OCI-M2 (cell line): ENCODE measurements around the gene PRRT1.
"Not testable (repeated sequence)": the region's sequence is repeated elsewhere in the genome, so short reads cannot be mapped to it uniquely, and the experiment has no call there.

Experiments
- DNase-seq: peaks from one replicate; lab custom pipeline; 2025; ENCODE audit not compliant: unreplicated experiment; lab: John Stamatoyannopoulos, UW

Gene PRRT1

DNA sequence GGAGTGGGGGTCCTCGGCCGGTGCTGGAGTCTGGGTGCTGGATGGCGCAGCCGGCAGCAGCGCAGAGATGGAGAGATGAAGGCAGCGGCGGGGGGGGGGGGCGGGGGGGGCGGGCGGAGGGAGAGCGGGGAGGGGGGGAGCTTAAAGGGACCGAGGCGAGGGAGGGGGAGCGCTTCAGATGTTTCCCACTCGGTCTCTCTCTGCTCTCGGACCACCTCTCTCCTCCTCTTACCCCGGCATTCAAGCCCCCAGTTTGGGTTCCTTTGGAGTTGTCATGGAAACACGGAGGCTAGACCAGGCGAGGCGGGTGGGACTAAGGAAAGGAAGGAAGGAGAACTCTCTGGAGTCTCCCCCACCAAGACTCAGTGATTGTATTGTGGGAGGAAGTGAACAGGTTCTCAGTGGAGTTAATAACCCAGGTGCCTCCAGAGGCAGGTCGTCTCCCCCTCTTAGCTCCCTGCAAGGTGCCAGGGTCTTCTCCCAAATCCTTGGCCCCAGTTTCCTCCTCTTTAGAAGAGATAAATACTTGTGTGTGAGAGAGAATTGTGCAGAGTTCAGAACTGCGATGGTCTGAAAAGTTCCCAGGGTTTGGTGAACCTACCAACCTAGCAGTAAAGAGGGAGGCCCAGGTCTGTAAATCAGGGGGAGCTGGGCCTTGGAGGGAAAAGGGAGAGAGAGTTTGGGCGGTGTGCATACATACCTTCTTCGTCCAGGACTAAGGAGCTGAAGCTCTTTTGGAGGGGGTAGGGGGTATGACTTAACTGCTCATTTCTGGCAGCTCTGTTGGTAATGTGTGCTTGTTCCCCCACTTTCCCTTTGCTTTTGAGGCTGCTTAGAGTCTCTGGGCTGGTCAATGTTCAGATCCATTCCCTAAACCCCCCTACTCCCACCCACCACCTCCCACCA, at the start of gene PRRT1:
Gene PRRT1 (minus strand): TSS at position 77 of the 906 bp plus-strand sequence. CDS start 112 bp downstream, outside the sequence.
- no peak for DNase-seq

DNA sequence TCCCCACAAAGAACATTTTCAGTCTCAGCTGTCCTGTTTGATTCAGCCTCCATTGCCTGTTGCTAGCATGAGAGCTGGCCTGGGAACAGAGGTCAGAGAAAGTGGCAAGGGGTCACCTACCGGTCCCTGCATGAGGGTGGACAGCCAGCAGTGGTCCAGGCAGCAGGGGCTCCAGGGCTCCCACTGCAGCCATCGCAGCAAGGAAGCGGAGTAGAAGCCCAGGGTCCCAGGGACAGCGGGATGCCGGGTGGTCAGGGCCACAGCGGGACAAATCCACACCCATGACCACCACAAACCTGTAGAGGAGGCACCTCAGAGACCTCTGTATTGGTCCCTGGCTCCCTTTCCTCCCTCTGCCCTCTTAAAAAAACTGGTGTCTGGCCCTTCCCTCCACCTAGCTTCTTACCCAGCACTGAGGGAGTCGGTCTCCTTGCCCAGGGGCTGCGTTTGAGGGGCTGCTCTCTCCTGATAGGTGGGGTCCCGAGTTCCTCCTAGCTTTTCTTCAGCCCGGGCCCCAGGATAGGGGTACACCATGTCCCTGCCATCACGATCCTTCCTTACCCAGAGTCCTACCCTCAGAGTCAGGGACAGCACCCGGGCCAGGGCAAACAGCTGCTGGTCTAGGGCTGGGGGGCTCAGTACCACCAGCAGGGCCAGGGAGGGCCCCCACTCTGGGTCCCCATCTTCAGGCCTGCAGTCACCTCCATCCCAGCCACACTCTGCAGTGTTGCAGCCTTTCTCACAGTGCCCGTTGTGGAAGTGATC, 49.2 kb upstream of the PRRT1 start:
- no peak for DNase-seq

DNA sequence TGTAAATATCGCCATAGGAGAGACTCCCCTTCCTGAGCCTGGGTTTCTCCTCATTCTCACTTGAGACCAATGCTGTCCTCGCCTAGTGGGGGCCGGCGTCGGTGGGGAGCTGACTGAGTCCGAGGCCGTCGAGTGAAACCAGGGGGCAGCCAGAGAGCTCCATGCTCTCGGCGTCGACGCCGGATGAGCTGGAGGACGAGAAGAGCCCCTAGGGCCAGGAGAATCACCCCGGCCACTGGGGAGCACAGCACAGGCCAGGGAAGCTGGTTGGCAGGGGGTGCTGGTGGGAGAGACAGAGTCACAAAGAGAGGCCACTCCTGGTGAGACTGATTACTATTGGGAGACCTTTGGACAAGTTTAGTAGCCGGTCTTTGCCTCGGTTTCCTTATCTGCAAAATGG, 47.1 kb upstream of the PRRT1 start:
- DNase-seq: no peak

DNA sequence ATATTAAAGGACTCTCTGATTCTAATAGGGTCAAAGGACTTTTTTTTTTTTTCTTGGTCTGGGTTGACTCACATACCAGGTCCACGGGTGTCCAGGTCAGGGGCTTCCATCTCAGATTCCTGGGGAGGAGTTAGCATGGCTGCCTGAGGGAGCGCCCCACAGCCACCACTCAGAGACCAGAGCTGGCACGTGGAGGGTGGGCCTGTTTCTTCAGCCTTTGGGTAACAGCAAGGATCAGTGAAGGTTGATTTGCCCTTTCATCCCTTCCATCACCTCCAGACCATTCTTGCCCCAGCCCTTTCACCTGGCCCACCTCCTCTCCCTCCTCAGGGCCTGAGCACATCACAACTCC, 46.6 kb upstream of the PRRT1 start:
- no peak for DNase-seq

DNA sequence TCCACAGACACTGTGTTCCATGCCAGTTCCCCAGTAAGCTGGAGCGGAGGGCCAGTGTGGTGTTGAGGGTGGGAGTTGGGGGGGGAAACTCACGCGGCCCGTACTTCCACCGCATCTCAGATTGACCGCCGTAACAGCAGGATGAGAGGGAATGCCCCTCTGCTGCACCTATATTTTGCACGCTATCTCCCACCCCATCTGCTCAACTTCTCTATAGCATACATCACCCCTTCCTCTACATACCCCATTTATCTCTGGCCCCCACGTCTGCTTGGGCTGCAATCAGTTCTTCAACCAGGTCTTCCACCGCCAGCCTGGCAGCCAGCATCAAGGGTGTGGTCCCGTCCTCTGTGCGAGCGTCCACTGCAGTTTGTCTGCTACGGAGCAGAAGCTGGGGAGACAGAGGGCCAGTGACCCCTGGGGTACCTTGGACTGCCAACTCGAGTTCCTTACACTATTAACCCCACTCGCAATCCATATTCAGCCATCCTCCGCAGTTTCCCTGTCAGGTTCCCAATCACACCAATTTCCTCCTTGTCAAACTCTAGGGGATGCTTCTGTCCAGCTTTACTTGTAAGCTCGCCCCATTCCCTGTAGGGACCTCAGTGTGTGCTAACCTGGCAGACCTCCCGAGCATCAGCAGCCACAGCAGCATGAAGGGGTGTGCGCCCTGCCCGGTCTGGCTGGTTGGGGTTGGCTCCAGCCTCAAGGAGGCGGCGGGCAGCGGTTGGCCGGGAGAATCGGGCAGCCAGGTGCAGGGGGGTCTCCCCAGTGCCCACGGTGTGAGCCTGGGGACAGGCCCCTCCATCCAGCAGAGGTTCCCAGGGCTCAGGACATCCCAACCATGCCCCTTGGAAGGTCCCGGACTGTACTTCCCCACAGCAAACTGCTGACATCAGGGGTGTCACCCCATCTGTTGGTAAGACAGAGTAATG, 45.2 kb upstream of the PRRT1 start:
- no peak for DNase-seq

DNA sequence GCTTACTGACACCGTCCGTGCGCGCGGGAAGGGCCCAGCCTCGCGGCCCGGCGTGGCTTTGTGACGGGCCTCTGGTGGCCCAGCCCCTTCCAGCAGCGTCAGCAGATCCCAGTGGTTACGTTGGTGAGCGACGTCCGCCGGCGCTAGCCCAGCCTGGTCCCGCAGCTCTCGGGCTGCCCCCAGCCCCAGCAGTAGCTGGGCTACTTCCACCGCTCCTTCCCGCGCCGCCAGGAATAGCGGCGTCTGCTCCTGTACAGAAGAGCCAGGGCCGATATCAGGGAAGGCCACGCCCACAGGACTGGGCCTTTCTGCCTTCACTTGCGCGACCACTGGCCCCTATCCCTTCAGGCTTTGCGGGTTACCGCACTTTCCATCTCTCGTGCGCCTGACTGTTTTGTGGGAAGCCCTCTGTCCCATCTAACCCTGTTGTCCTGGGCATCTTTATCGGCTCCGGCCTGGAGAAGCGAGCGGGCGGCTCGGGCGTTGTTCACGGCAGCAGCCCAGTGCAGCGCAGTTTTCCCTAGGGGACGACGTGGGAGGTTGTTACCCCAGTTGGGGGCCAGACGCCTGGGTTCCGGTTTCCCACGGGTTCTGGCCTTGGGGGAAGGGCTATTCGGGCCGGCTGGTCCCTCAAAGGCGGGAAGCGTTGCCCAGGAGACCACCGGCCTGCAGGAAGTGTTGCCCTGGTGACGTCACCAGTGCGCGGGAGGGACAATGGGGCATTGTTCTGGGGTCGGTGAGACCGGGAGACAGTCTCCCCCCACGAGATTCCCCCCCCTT, 44.4 kb upstream of the PRRT1 start:
- DNase-seq: no peak

DNA sequence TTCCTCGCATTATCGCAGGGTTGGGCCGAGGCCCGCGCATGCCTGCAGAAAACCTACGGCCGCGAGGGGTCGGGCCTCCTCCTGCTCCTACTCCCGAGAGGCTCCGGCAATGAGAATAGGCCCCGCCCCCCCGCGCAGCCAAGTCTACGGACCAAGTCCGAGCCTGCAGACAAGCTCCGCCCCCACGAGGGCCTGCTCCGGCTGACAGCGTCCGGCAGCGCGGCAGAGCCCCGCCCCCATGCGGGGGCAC, 43.8 kb upstream of the PRRT1 start:
- DNase-seq: peak; percentile 96

DNA sequence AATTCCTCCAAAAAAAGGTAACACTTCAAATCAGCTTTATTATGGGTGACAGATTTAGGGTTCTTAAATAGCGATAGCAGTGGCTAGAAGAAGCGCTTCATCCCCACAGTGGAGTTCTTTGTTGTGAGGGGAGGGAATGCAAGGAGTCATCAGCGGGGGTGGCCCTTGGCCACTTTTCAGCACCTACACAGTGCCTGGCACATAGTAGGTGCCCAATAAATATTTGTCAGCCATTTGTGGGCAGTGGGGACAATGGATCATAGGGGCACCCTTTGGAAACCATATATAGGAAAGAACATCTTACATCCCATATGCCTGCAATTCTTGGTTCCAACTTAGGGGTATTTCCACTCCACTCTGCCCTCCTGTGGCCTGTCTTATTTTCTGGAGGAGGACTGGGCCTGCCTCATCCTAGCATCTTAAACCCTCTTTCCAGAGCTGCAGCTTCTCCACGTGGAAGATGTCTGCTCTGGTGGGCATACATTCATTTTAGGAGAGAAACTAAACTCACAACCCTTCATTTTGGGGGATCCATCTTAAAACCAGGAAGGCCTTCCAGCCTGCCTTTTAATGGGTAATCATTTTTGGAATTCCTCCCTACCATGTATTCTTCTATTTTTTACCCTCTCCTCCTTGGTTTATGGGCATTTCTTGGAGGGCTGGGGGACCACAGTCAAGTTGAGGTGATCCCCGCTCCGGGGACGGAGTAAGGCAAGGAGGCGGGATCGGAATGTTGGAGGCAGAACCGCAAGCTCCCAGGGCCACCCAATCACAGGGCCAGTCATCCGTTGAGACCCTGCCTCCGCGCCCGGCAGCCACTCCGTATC, 43.3 kb upstream of the PRRT1 start:
- no peak for DNase-seq

DNA sequence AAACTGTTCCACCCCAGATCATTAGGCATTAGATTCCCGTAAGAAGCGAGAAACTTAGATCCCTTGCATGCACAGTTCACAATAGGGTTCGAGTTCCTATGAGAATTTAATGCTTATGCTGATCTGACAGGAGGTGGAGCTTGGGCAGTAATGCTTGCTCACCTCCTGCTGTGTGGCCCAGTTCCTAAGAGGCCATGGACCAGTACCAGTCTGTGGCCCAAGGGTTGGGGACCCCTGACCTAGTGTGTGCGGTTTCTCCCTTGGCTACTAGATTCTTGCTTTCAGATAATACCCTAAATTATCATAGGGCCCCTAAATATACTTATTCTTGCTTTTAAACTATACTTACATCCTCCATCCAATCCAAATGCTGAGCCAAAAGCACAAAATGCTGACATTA, 42.6 kb upstream of the PRRT1 start:
- DNase-seq: no peak

DNA sequence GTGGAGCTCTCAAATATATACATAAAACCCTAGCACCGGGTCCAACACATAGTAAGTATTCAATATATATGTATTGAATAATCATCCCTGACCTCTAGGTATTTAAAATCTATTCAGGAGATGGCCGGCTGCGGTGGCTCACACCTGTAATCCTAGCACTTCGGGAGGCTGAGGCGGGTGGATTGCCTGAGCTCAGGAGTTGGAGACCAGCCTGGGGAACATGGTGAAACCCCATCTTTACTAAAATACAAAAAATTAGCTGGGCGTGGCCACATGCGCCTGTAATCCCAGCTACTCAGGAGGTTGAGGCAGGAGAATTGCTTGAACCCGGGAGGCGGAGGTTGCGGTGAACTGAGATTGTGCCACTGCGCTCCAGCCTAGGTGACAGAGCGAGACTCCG, 41.4 kb upstream of the PRRT1 start:
- DNase-seq: not testable (repeated sequence)

DNA sequence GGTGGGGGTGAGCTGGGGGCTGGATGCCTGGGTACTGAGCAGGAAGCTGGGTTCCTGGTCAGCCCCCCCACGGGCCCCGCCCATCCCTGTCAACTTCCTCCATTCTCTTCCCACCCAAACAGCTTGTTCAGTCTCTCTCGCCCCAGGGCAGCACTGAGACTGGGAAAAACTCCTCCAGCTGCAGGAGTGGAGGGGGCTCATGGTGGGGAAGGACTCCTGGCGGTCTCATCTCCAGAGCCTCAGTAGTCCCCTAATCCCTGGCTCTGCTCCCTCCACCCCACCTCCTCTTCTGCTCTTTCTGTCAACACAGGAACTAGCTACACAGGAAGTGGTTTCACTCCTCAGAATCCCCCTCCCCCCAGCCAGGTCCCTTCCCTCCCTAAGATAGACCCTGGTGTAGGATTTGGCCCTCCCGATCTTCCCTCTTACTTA, 40.9 kb upstream of the PRRT1 start, which contains the start of gene GPSM3:
Gene GPSM3 (minus strand): TSS at position 36 of the 432 bp plus-strand sequence. CDS start 130 bp downstream, outside the sequence.
- DNase-seq: peak; percentile 91

DNA sequence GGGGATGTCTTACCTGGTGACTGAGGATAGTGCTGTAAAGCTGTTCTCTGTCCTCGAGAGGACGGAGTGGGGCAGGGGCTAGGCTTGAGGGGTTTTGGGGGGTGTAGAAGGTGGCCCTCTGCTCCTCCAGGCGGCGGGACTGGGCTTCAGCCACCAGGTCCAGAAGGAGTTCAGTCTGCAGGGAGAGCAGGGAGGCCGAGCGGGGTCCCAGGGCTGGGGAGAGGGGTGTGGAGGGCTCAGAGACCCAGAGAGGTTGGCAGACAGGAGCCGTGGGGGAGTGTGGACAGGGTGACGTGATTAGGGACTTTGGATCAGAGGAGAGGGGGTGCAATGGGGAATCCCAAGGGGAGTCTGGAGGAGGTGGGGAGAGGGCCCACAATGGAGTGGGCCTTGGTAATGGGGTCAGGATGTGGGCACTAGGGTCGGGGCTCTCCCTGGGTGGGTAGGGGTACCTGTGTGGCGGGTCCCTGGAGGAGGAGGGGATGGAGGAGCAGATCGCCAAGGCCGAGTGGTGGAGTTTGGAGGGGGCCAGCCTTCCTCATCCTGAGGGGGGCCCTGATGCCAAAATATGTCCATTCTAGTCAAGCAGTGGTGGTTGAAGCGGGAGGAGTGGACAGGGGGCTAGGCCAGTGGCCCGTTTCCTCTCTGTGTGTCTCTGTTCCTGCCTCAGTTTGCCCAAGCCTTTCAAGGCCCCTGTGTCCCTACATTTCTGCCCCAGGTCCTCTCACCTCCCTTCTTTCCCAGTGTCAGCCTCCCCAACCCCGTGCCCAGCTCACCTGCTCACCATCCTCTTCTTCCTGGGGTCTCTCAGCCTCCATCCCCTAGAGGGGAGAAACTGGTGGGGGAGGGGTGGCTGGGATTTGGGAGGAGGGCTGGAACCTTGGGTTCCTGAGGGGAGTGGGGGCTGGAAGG, 40.2 kb upstream of the PRRT1 start:
- DNase-seq: no peak

DNA sequence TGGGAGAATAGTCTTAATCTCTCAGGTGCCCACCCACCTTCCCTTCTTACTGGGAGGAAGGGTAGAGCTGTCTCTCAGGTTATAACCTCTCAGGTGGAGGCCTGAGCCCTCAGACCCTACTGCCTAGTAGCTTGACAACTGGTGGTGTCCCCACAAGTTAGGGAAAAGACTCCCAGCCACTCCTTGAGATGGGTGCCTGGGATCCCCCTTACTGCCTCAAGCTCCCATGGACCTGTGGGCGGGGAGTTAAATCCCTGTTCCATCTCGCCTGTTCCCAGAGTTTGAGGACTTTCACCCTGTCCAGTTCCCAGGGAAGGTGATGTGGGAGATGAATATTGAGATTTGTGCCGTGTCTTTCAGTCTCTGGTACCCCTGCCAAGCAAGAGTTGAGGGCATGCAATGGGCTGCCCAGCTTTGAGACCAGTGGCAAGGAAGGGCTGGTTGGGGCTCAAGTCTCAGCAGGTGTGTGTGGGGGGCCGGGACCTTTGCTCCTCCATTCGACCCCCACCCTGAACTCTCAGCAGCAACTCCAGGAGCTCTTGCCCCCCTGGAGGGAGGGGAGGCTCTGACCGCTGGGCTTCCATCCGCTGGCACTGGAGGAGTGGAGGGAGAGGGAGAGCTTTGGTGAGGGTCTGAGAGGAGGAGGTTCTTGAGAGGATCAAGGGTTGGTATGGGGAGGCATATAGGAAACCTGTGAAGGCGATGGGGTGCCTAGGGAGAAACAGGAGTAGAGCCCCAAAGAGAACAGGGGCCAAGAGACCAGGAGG, 39.4 kb upstream of the PRRT1 start:
- DNase-seq: no peak

DNA sequence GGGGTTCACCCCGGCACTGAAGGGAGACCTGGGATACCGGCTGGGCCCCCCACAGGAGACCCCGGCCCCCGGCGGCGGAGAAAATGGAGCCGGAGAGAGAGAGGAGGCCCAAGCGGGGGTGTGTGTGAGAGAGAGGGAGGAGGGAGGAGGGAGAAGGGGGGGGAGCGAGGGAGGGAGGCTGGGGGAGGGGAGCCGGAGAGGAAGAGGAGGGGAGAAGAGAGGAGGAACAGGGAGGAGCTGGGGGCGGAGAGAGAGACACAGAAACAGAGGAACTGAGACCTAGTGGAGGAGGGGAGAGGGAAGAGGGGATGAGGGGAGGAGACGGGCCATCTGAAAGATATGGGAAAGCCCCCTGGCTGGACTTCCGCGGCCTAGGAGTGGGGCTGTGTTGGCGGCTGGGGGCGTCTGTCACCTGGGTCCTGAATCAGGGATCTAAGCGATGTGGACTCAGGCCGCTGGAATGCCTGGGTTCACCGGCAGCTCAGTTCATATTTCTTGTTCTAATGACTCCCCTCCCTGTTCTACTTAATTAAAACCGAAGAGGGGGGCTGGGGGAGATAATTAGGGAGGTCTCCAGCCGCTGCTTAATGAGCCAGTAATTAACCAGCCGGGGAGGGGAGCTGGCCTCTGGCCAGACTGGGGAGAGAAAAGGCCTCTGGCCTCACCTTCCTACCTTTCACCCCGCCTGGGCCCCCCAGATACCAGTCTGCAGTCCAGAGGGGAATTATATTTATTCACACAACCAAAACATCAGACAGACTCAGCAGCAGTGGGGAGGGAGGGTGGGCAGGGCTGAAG, 38.5 kb upstream of the PRRT1 start, which contains the start of gene PBX2:
Gene PBX2 (minus strand): TSS at position 149 of the 798 bp plus-strand sequence. CDS start 287 bp downstream, outside the sequence.
- peak; percentile 84 for DNase-seq

DNA sequence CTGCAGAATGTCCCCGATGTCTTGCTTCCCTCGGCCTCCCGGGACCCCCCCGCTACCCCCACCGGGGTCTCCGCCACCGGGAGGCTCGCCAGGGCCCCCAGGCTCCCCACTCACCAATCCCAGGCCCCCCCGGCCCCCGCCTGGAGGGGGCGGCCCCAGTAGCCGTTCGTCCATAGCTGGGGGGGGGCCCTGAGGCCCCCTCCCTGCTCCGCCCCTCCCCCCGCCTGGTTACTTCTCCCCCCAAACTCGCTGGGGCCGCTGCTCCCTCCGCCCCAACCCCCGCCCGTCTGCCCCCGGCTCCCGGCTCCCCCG, 38.0 kb upstream of the PRRT1 start:
- DNase-seq: no peak

DNA sequence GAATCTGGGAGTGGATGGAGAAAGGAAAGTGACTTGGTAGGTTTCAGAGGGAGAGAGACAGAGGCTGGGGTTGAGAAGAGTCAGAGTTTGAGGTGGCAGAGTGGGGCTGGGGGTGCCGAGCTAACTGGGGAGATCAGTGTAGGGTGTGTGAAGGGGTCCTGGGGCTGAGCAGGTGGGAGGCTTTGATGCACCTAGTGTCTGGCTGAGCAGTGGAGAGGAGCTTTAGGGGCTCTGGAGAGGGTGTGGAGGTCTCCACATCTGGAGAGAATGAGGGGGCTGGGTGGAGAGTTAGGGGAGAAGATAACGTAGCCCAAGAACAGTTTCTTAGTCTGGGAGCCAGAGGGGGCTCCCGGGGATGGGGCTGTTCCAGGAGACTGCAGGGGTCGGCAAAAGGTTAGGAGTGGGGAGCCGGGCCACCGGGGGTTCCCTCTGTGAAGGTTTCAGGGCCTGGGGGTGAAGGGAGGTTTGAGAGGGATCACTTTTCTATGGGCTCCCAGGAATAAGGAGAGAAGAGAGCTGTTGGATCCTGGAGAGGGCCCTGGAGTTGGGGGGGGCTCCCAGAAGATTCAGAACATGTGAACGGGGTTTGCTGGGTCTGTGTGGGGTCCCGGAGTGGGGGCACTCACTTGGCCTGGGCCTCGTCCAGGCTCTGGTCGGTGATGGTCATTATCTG, 37.5 kb upstream of the PRRT1 start:
- DNase-seq: no peak
